CD4-positive, alpha-beta T cell treated with Interleukin-12 subunit alpha and Interleukin-12 subunit beta, for 1 hour (primary cell): Measurements from ENCODE around the gene INTS1.
A peak's percentile ranks its signal among the peaks of the same experiment; 100 is the strongest.

ENCODE experiments used
- DNase-seq: peaks from one replicate; pipeline ENCODE4 v3.0.0-alpha.2; 2020

The INTS1 gene

GRCh38 chr7:1503816-1504775, at the start of gene INTS1:
TSS of gene INTS1 (minus strand) at chr7:1504389. CDS start at chr7:1503960, 429 bp downstream.
- peak; percentile 91 for DNase-seq

DNA sequence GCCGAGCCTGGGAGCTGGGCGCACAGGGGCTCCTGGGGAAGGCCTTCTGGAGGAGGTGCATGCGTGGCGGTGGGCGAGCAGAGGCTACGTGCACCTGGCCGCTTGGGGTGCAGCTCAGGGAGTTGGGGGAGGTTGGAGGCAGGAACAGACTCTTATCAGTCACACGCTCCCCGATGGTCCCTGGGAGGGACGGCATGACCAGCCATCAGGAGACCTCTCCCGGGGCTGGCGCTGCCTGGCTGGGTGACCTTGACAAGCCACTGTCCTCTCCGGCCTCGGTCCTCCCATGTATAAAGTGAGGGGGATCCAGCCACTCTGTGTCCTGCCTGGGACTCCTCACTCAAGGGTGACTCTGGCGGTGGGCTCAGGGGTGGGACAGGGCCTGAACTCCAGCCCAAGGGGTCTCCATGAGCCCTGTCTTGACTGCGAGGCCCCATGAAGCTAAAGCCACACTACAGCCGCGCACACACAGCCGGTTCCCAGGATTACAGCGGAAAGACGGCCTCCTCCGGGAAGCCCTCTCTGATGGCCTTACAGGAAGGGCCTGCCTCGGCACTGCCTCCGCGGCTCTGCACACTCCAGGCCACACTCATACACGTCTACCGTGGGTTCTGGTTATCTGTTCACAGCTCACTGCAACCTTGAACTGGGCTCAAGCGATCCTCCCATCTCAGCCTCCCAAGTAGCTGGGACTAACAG, 49.5 kb upstream of the INTS1 start:
- DNase-seq: no peak

DNA sequence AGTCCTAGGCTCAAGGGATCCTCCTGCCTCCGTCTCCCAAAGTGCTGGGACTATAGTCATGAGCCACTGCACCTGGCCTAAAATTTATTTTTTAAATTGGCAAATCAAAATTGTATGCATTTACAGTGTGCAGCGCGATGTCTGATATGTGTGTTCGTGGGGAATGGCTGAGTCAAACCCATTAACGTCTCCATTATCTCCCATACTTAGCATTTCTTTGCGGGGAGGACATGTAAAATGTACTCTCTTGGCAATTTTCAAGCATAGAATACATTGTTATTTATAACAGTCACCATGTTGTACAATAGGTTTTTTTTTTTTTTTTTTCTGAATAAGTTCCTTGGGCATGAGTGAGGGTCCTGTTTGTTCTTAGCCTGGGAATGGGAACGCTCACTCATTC, 48.0 kb upstream of the INTS1 start:
- no peak for DNase-seq

GRCh38 chr7:1550846-1551155, 46.6 kb upstream of the INTS1 start:
- no peak for DNase-seq

DNA sequence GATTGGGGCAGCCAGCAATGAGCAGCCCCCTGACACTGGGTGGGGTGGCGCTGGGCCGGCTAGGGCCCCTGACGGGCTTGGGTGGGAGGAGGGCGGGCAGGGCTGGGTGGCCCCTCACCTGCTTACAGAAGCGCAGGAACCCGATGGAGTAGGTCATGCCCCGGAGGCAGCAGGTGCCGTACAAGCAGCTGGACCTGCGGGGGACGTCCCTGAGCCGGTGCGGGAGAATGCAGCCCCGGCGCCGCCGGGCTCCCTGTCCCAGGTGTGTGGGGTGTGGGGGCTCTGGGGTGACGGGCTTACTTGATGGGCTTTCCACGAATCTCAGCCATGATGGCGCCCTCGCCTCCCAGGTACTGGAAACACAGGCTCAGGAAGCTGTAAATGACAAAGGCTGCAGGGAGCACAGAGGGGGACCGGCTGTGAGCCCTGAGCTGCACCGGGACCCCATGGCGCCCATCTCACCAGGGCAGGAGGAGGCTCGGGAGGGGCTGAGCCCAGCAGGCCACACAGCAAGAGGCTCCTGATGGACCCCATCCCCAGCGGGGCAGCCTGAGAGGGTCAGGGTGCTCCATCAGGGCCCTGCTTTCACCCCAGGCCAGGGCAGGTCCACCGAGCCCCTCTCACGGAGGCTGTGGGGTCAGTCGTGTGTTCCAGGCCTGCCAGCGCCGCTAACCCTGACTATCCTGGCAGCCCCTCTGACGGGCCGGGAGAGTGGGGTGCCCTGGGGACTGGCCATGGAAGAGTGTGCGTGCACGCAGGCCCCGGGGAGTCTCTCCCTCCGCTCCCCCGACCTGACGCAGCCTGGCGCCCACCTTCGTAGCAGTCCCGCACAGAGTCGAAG, 46.0 kb upstream of the INTS1 start:
- DNase-seq: no peak

GRCh38 chr7:1549357-1550004, 45.3 kb upstream of the INTS1 start:
- no peak for DNase-seq

GRCh38 chr7:1548944-1549343, 44.8 kb upstream of the INTS1 start:
- no peak for DNase-seq

- DNase-seq: no peak
Observed at GRCh38 chr7:1548438-1548831, 44.2 kb upstream of the INTS1 start.

- no peak for DNase-seq
Observed at GRCh38 chr7:1547777-1548437, 43.7 kb upstream of the INTS1 start.

GRCh38 chr7:1546909-1547776, 43.0 kb upstream of the INTS1 start:
- no peak for DNase-seq

DNA sequence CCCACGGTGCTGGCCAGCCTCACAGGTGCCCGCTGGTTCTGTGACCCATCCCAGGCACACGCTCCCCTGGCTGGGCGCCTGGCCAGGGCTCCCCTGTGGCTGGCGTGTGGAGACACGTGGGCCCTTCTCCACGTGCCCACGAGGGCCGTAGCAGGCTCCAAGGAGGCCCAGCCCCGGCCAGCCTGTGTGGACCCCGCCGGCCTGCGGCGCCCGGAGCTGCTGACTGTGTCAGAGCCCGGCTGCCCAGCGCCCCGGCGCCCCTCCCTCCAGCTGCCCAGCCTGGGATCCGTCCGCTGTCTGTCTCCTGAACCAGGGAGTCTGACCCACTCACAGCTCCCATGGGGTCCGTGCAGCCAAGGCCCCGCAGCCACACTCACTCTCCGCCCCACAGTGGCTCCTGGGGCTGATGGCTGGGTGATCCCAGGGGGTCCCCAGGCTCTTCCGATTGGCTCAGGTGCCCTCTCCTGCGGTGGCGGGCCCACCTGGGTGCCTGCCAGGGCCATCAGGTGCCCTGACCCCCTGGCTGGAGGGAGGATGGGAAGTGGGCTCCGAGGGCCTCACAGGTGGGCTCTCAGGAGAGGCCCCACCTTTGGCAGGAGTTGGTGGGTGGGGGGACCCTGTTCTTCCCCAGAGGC, 42.2 kb upstream of the INTS1 start:
- DNase-seq: no peak

- no peak for DNase-seq
Observed at GRCh38 chr7:1545417-1546246, 41.4 kb upstream of the INTS1 start.

GRCh38 chr7:1544896-1545416, 40.8 kb upstream of the INTS1 start:
- DNase-seq: no peak

DNA sequence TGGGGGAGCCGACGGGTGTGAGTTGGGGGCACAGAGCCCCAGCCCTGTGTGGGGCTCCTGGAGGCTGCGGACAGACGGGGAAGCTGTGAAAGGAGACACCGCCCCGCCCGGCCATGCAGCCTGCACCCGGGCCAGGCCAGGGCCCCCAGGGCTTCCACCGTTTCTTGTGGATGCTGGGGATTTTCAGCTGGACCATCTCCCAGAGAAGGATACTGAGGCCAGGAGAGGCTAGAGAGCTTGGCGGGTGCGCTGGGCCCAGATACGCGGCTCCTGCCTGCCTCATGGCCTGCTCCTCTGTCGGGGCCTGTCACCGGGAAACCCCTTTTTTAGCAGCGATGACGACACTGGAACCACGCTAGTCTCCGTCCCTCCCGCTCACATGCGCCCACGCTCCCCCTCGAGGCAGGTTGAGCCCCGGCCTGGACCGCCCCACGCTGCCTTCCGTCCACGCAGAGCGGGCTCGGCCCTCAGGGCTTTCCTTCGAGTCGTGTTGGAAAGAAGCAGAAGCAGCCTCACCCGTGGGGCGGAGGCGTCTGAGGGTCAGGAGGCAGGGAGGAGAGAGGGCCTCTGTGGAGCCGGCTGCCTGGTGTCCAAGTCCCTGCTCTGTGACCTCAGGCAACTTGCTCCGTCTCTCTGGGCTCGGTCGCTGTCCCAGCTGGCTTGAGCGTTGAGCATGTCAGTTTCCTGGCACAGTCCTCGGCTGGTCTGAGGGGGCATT, 40.1 kb upstream of the INTS1 start:
- no peak for DNase-seq

DNA sequence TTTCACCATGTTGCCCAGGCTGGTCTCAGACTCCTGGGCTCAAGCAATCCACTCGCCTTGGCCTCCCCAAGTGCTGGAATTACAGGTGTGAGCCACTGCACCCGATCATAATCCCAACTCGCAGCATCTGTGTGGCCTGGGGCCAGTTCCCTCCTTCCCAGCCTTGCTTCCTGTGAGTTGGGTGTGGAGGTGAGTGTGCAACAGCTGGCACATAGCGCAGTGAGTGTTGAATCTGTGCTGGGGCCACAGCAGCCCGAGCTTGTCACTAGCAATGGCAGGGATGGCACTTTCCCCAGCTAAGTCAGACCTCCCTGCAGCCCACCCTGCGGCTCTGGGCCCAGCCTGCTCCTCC, 39.6 kb upstream of the INTS1 start:
- no peak for DNase-seq

DNA sequence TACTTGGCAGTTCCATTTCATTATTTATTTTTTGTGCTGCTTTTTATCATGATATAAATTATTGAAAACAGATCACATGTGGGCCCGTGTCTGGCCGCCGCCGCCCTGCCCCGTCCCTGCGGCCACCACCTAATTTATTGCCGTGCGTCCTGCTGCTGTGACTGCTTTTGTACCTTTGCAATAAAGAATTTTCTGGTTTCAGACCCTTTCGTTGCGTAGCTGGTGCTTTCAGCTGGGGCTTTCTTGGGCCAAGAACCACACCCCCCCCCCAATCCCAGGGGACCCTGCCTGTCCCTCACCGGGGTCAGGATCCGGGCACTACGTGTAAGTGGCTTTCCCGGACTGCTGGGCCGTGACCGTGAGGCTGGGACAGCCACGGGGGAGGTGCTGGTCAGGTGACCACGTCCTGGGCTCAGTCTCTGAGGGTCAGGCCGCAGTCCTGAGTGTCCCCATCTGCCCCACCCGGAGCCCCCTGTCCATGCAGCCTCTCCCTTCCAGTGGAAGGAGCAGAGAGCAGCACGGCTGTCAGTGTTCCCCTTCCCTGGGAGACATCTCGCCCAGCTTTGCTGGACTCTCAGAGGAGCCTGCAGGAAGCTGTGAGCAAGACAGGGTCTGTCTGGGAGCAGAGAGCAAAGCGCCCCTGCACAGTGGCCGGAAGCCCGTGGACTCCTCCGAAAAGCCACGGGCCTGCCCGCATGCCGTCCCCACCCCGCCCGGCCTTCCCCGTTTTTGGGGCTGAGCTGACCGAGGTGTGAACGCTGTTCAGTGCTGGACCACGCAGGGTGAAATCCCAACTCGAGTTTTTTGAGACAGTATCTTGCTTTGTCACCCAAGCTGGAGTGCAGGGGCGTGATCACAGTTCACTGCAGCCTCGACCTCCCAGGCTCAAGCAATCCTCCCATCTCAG, 38.9 kb upstream of the INTS1 start:
- DNase-seq: no peak

DNA sequence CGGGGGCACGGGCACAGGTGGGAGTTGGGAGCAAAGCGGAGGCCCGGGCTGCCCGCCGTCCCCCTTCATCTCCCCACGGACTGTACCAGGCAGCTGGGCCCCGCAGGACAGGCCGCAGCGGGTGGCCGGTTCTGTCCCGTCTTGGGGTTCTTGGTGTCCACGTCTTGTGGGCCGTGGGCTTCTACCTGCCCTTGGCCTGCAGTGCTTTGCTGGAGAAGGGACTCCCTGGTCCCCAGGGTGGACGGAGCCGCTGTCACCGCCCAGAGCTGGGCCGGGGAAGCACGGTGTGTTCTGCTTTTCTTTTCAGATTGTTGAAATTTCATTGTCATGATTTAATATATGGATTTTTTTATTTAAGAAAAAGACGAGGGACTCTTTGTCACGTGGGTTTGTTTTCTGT, 38.1 kb upstream of the INTS1 start:
- DNase-seq: no peak
